Breast epithelium (tissue), 4 donors: Measurements from ENCODE around the gene SEMA3C. TPM values are rescaled to one million over a fixed set of nuclear protein-coding genes. Genes with fewer than 3 reads are reported as not detected.

Experiments used
- DNase-seq, 2 donors: peaks; one replicate each; pipeline ENCODE4 v3.0.0-alpha.2; 2019; ENCODE audit warnings: low spot score in 2 of 2
- H3K27ac ChIP-seq, 2 donors: fragments of 200-600 bp; sonication (generic) in 1 of 2; one replicate each; pipeline ENCODE4 v1.5.1; 2016 to 2019; ENCODE audit warnings: mild to moderate bottlenecking in 1 of 2
- H3K27me3 ChIP-seq, 2 donors: fragments of 200-600 bp; sonication (generic) in 1 of 2; one replicate each; pipeline versions ENCODE4 v1.5.1 to v1.6.0; 2017 to 2019; ENCODE audit warnings: control low read depth in 1 of 2, mild to moderate bottlenecking in 1 of 2
- H3K36me3 ChIP-seq: fragments of 200-600 bp; one replicate; pipeline ENCODE4 v1.5.1; 2019
- H3K4me1 ChIP-seq, 2 donors: fragments of 200-600 bp; sonication (generic); one replicate each; pipeline ENCODE4 v1.5.1; 2016 to 2019; ENCODE audit warnings: control low read depth in 1 of 2
- H3K4me3 ChIP-seq, 3 donors: fragments of 200-600 bp; sonication (generic); 1 replicate in 2 of 3; 2 replicates in 1 of 3; pipeline ENCODE4 v1.5.1; 2016 to 2019; ENCODE audit warnings: mild to moderate bottlenecking in 3 of 3, moderate library complexity in 2 of 3
- H3K9me3 ChIP-seq, 2 donors: fragments of 200-600 bp; sonication (generic) in 1 of 2; one replicate each; pipeline ENCODE4 v1.5.1; 2016 to 2019; ENCODE audit warnings: control low read depth in 1 of 2
- CTCF ChIP-seq, 3 donors: fragments of 450-650 bp; IDR thresholded peaks; one replicate each; pipeline ENCODE4 v1.5.1; 2016 to 2017; ENCODE audit warnings: antibody characterized with exemption in 3 of 3, mild to moderate bottlenecking in 3 of 3, moderate library complexity in 3 of 3
- POLR2A ChIP-seq: fragments of 450-650 bp; IDR thresholded peaks from one replicate; pipeline ENCODE4 v1.6.1; 2016; ENCODE audit warnings: antibody characterized with exemption, mild to moderate bottlenecking, moderate library complexity
- POLR2AphosphoS5 ChIP-seq, 3 donors: sonication (generic); formaldehyde crosslinking; IDR thresholded peaks; one replicate each; pipeline ENCODE4 v1.6.1; 2017; ENCODE audit warnings: antibody characterized with exemption in 3 of 3
- intact Hi-C: fragments of 100-400 bp; cut with DNase I; formaldehyde crosslinking; loops from one replicate; pipeline ENCODE4 v1.15.1; 2023; ENCODE audit warnings: low total_unique reads
- total RNA-seq, 3 donors: library from RNA; depleted of rRNA; stranded (reverse); fragments of >200 nt; gene quantifications; one replicate each; pipeline ENCODE4 v1.1.0, GENCODE V29; 2016

SEMA3C gene
- total RNA-seq, 3 donors from 2014 or later, result 67.5 to 157 (median 108) TPM

- intact Hi-C loops, result no loop called here
- Histone ChIP-seq H3K9me3 (no peaks in the 10 kb centered on the region), H3K36me3 (no peaks in the 10 kb centered on the region), H3K27ac (peak overlapping the region; percentile 56 to 68), H3K4me1 (no peaks in the 10 kb centered on the region), H3K4me3 (no peak overlapping the region), H3K27me3 (no peaks in the 10 kb centered on the region)
- no peak for DNase-seq
- TF ChIP-seq CTCF (IDR thresholded peaks at IDR 0.05), result no peak
Observed at GRCh38 chr7:80907612-80908011, 11.2 kb downstream of the SEMA3C start.

GRCh38 chr7:80907141-80907601 lies 11.7 kb downstream of the SEMA3C start:
- Histone ChIP-seq H3K27ac (peak overlapping the region; percentile 56 to 68), H3K4me1 (no peaks in the 10 kb centered on the region)

GRCh38 chr7:80905334-80905733 lies 13.5 kb downstream of the SEMA3C start:
- TF ChIP-seq POLR2AphosphoS5 (IDR thresholded peaks at IDR 0.05) (no peak), CTCF (IDR thresholded peaks at IDR 0.05) (no peak), POLR2A (no peak)

More at GRCh38 chr7:80907141-80907601, 11.7 kb downstream of the SEMA3C start:
- no peaks in the 10 kb centered on the region for H3K9me3 ChIP-seq
- no peak for TF ChIP-seq POLR2A
- no peak for TF ChIP-seq CTCF (IDR thresholded peaks at IDR 0.05)
- TF ChIP-seq POLR2AphosphoS5 (IDR thresholded peaks at IDR 0.05), result no peak
- DNase-seq, result no peak
- H3K4me3 ChIP-seq, result no peak overlapping the region
- intact Hi-C loops, result no loop called here
- H3K36me3 ChIP-seq, result no peaks in the 10 kb centered on the region
- H3K27me3 ChIP-seq, result no peaks in the 10 kb centered on the region

GRCh38 chr7:80902716-80903308 lies 16.0 kb downstream of the SEMA3C start:
- Histone ChIP-seq H3K27ac (peak overlapping the region in 1 of 2 donors; percentile 26), H3K4me3 (no peak overlapping the region), H3K36me3 (no peaks in the 10 kb centered on the region), H3K9me3 (no peaks in the 10 kb centered on the region), H3K27me3 (no peaks in the 10 kb centered on the region), H3K4me1 (no peaks in the 10 kb centered on the region)
- intact Hi-C loops, result no loop called here
- DNase-seq, result no peak
- TF ChIP-seq POLR2AphosphoS5 (IDR thresholded peaks at IDR 0.05) (no peak), CTCF (IDR thresholded peaks at IDR 0.05) (no peak), POLR2A (no peak)

More at GRCh38 chr7:80905334-80905733, 13.5 kb downstream of the SEMA3C start:
- Histone ChIP-seq H3K4me3 (no peak overlapping the region), H3K27me3 (no peaks in the 10 kb centered on the region), H3K36me3 (no peaks in the 10 kb centered on the region), H3K4me1 (no peaks in the 10 kb centered on the region), H3K27ac (peak overlapping the region in 1 of 2 donors; percentile 22), H3K9me3 (no peaks in the 10 kb centered on the region)
- intact Hi-C loops, result no loop called here
- DNase-seq, result no peak

GRCh38 chr7:80902019-80902418 lies 16.8 kb downstream of the SEMA3C start:
- no peaks in the 10 kb centered on the region for H3K36me3 ChIP-seq
- H3K27ac ChIP-seq, result peak overlapping the region in 1 of 2 donors; percentile 32
- H3K9me3 ChIP-seq, result no peaks in the 10 kb centered on the region
- intact Hi-C loops, result no loop called here
- DNase-seq, result no peak
- no peaks in the 10 kb centered on the region for H3K27me3 ChIP-seq
- TF ChIP-seq POLR2A (no peak), CTCF (IDR thresholded peaks at IDR 0.05) (no peak), POLR2AphosphoS5 (IDR thresholded peaks at IDR 0.05) (no peak)
- no peak overlapping the region for H3K4me3 ChIP-seq
- no peaks in the 10 kb centered on the region for H3K4me1 ChIP-seq
